ENCODE results near the gene SMYD5.

- no peak for TF ChIP-seq ZNF248 (tag by site-specific recombination; IDR thresholded peaks at IDR 0.05)
- no peak for TF ChIP-seq WT1 (tag by site-specific recombination; IDR thresholded peaks at IDR 0.05)
- TF ChIP-seq ZNF221 (tag by site-specific recombination; IDR thresholded peaks at IDR 0.05; ENCODE audit: borderline replicate concordance), result no peak
- no peak for TF ChIP-seq ZNF133 (tag by site-specific recombination; IDR thresholded peaks at IDR 0.05)
- TF ChIP-seq ZIC2 (tag by site-specific recombination; IDR thresholded peaks at IDR 0.05), result no peak
- no peak for TF ChIP-seq ZFP3 (tag by site-specific recombination; IDR thresholded peaks at IDR 0.05; ENCODE audit: low read depth)
- TF ChIP-seq, protein P1, sequence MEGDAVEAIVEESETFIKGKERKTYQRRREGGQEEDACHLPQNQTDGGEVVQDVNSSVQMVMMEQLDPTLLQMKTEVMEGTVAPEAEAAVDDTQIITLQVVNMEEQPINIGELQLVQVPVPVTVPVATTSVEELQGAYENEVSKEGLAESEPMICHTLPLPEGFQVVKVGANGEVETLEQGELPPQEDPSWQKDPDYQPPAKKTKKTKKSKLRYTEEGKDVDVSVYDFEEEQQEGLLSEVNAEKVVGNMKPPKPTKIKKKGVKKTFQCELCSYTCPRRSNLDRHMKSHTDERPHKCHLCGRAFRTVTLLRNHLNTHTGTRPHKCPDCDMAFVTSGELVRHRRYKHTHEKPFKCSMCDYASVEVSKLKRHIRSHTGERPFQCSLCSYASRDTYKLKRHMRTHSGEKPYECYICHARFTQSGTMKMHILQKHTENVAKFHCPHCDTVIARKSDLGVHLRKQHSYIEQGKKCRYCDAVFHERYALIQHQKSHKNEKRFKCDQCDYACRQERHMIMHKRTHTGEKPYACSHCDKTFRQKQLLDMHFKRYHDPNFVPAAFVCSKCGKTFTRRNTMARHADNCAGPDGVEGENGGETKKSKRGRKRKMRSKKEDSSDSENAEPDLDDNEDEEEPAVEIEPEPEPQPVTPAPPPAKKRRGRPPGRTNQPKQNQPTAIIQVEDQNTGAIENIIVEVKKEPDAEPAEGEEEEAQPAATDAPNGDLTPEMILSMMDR (tag by site-specific recombination; IDR thresholded peaks at IDR 0.05), result no peak
Observed at GRCh38 chr2:73174941-73175662, 38.9 kb upstream of the SMYD5 start.
